Ascending aorta (tissue), 2 donors: Measurements from ENCODE around the gene EDDM3A. TPM values are rescaled to one million over a fixed set of nuclear protein-coding genes. Genes with fewer than 3 reads are reported as not detected.

Experiments used
- DNase-seq, 2 donors: peaks; one replicate each; pipeline ENCODE4 v3.0.0-alpha.2; 2019; ENCODE audit warnings: low spot score in 2 of 2
- H3K27ac ChIP-seq, 2 donors: fragments of 200-600 bp; sonication (generic); one replicate each; pipeline ENCODE4 v1.5.1; 2016 to 2017; ENCODE audit warnings: mild to moderate bottlenecking in 1 of 2
- H3K27me3 ChIP-seq: fragments of 200-600 bp; sonication (generic); one replicate; pipeline ENCODE4 v1.5.1; 2017
- H3K36me3 ChIP-seq, 2 donors: fragments of 200-600 bp; sonication (generic); one replicate each; pipeline ENCODE4 v1.5.1; 2016
- H3K4me1 ChIP-seq, 2 donors: fragments of 200-600 bp; sonication (generic); one replicate each; pipeline ENCODE4 v1.5.1; 2016 to 2017; ENCODE audit warnings: mild to moderate bottlenecking in 1 of 2
- H3K4me3 ChIP-seq, 2 donors: fragments of 200-600 bp; sonication (generic); one replicate each; pipeline ENCODE4 v1.5.1; 2016 to 2017; ENCODE audit warnings: mild to moderate bottlenecking in 1 of 2
- H3K9me3 ChIP-seq, 2 donors: fragments of 200-600 bp; sonication (generic); one replicate each; pipeline ENCODE4 v1.5.1; 2016
- CTCF ChIP-seq, 3 experiments: fragments of 200-600 bp in 2 of 3; fragments of 450-650 bp in 1 of 3; sonication (generic) in 2 of 3; IDR thresholded peaks; one replicate each; pipeline ENCODE4 v1.5.1; 2016 to 2019; ENCODE audit warnings: antibody characterized with exemption in 3 of 3, mild to moderate bottlenecking in 1 of 3, moderate library complexity in 1 of 3
- intact Hi-C: fragments of 100-400 bp; cut with DNase I; formaldehyde crosslinking; loops from one replicate; pipeline ENCODE4 v1.15.1; 2023
- total RNA-seq: library from RNA; depleted of rRNA; stranded (reverse); fragments of >200 nt; gene quantifications from one replicate; pipeline ENCODE4 v1.1.0, GENCODE V29; 2016

EDDM3A gene
- total RNA-seq, 1 donor from 2014 or later = not detected

GRCh38 chr14:20797164-20797563 lies 51.5 kb downstream of the EDDM3A start:
- H3K4me3 ChIP-seq = no peak overlapping the region
- no peaks in the 10 kb centered on the region for H3K9me3 ChIP-seq
- H3K4me1 ChIP-seq = no peaks in the 10 kb centered on the region
- intact Hi-C loops = no loop called here
- H3K27me3 ChIP-seq = no peaks in the 10 kb centered on the region
- no peak for DNase-seq
- TF ChIP-seq CTCF (IDR thresholded peaks at IDR 0.05) = no peak
- no peaks in the 10 kb centered on the region for H3K36me3 ChIP-seq
- H3K27ac ChIP-seq = no peak overlapping the region

Other genes with a start within 250 kb of the EDDM3A start
- gene RNASE10, start 240.3 kb upstream of the EDDM3A start, total RNA-seq = not detected
- not detected for gene RNASE9, start 184.8 kb upstream of the EDDM3A start, total RNA-seq
- gene RNASE11, start 157.9 kb upstream of the EDDM3A start, total RNA-seq = not detected
- gene RNASE12, start 154.5 kb upstream of the EDDM3A start, total RNA-seq = not detected
- not detected for gene OR6S1, start 104.2 kb upstream of the EDDM3A start, total RNA-seq
- 23.2 TPM for gene RNASE4, start 61.3 kb upstream of the EDDM3A start, total RNA-seq
- 4.2 TPM for gene ANG, start 57.1 kb upstream of the EDDM3A start, total RNA-seq
- gene EDDM3B, start 22.5 kb downstream of the EDDM3A start, total RNA-seq = not detected
- 0.96 TPM for gene RNASE6, start 35.4 kb downstream of the EDDM3A start, total RNA-seq
- gene RNASE1, start 57.0 kb downstream of the EDDM3A start, total RNA-seq = 515 TPM
- gene RNASE3, start 145.5 kb downstream of the EDDM3A start, total RNA-seq = not detected
- gene RNASE2, start 209.6 kb downstream of the EDDM3A start, total RNA-seq = not detected
- 38.8 TPM for gene METTL17, start 244.1 kb downstream of the EDDM3A start, total RNA-seq